ENCODE measurements around the gene GRIK1.

GRIK1 gene

GRCh38 chr21:29909571-29909970 is 30.2 kb downstream of the GRIK1 start:
- no peak for DNase-seq (ENCODE audit: low read depth)

DNA sequence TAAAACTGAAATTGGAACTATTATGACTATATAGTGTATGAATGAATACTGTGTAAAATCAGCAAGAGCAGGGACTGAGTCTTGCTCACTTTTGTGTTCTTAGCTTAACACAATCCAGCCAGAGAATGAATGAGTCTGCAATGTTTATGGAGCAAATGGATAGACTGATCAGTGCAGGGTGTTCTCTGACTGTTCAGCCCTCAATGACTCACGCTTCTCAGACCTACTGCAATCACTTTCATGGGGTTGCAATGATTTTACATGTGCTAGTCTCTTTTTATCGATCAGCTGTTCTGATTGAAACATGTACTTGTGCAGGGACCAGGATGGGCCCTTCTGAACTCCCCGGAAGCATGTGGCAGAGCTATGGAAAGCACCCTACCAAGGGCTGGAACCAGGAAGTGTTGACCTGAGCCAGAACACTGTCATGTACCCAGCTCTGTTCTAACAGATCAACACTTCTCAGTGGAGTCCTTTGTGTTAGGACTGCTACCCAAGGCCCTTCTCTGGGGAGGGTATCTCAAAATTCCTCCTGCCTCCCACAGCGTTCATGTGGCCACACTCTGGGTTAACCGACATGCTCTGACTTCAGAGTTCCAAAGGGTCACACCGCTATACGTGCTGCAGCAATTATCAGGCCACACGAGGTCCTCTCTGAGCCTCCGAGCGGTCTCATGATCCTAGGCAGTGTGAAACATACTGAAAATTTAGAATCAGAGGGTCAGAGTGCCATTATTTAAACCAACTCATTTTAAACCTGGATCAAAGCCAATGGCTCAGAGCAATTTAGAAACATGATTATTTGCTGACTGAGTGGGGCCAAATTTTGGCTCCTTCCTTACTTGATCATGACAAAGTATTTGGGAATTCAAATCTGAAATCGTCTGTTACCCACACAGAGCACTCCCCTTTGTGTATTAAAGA is 35.2 kb downstream of the GRIK1 start:
- DNase-seq (ENCODE audit: low read depth) = no peak

DNA sequence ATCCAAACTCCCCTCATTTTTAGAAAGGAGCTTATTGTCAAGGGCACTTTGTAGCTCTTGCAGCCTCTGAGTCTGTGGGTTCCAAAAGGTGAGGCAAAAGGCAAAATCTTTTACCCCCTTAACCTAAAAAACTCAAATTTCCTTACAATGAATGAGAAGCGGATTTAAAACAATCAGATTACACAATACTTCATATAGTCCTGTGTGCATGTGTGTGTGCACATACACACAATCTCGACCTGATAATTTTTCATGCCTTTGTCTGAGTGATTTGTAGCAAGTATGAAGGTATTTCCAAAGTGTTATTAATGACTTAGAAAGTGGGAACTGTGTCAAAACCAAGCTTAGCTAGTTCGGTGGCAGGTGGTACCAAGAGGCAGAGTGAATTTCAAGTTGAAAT is 42.9 kb downstream of the GRIK1 start:
- no peak for DNase-seq (ENCODE audit: low read depth)

DNA sequence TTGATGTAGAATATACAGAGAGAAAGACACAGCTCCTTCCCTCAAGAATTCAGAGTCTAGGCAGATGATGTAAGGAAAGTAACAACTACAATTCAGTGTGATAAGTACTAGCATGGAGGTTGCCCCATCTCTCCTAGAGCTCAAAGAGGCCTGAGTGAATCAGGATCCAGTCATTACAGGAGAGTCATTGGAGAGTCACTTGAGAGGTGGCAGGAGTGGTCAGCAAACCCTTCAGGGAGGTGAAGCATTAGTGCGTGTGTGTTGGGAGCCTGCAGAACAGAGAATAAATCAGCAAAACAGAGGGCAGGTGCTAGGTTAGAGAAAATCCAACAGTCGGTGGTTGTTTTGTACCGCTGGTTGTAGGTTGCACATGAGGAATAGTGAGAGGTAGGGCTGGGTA is 46.1 kb downstream of the GRIK1 start:
- no peak for DNase-seq (ENCODE audit: low read depth)

GRCh38 chr21:29892379-29892778 is 47.4 kb downstream of the GRIK1 start:
- no peak for DNase-seq (ENCODE audit: low read depth)

DNA sequence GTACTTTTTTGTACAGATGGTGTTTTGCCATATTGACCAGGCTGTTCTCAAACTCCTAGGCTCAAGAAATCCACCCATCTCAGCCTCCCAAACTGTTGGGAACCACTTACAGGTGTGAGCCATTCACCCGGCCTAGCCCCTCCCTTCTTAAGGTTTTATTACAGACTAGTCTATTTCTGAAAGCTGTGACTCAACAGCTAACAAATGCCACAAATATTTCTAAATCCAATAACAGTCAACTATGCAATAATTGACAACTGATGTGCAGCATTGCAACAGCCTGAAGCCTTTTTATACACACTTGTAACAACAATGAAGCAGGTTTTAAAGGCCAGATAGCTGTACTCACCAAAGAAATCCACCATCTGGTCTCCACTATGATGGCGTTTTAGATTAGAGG is 51.4 kb downstream of the GRIK1 start:
- no peak for DNase-seq (ENCODE audit: low read depth)

- no peak for DNase-seq (ENCODE audit: low read depth)
Observed at GRCh38 chr21:29887313-29888009, 52.3 kb downstream of the GRIK1 start.

GRCh38 chr21:29885491-29885890 is 54.3 kb downstream of the GRIK1 start:
- no peak for DNase-seq (ENCODE audit: low read depth)

DNA sequence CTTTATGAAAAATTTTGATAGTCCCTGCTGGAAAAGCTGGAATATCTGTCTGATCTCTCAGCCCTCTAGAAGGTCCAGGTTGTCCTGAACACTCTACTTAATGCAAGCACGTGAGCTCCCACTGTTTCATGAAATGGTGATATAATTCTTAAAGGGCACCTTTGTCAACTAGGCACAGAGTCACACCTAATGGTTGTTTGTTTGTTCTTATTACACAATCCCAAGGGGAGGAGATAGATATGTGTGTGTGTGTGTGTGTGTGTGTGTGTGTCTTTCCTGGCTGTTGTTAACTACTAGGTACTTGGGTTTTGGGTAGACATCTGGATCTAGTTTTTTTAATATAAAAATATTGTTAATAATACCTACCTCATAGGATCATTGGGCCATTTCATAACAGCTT is 63.9 kb downstream of the GRIK1 start:
- DNase-seq (ENCODE audit: low read depth) = no peak

DNA sequence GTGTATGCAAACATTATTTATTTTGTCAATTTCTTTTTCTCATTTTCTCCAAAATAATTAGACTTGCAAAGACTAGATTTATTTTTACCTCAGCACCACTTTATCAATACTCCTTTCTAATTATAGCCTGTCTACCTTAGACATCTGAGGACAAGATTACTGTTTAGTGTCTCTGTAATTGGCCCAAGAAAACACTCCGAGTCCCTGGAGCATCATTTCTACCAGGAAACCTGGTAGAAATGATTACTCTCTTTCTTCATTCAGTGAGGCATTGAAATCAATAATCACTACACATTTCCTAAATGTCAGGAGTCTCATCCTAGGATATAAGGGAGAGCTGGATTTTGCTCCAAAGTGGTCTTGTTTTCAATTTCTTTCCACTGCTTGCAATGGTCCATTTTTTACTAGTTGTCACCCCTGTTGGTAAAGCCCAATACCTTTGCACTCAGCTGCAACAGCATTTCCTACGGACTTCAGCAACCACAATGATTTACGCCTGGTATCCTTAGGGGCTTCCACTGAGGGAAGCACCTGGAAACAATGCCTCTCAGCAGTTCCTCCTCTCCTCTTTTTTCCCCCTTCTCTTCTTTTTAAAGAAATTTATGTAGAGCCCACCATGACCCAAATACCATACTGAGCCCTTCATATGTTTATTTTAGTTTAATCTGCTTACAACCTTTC is 64.6 kb downstream of the GRIK1 start:
- no peak for DNase-seq (ENCODE audit: low read depth)

DNA sequence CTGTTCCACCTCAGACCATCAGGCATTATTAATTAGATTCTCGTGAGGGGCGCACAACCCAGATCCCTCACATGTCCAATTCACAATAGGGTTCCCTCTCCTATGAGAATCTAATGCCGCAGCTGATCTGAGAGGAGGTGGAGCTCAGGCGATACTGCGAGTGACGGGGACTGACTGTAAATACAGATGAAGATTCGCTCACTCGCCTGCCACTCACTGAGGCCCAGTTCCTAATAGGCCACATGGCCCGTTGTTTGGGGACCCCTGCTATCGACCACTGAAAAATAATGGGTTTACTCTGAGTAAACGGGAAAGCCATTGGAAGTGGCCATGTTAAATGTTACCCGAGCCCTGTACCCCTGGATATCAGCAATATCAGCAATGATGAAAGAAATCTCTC is 65.9 kb downstream of the GRIK1 start:
- no peak for DNase-seq (ENCODE audit: low read depth)

GRCh38 chr21:29870814-29871213 is 69.0 kb downstream of the GRIK1 start:
- DNase-seq (ENCODE audit: low read depth) = no peak

- DNase-seq (ENCODE audit: low read depth) = no peak
Observed at GRCh38 chr21:29867796-29868195, 72.0 kb downstream of the GRIK1 start.

DNA sequence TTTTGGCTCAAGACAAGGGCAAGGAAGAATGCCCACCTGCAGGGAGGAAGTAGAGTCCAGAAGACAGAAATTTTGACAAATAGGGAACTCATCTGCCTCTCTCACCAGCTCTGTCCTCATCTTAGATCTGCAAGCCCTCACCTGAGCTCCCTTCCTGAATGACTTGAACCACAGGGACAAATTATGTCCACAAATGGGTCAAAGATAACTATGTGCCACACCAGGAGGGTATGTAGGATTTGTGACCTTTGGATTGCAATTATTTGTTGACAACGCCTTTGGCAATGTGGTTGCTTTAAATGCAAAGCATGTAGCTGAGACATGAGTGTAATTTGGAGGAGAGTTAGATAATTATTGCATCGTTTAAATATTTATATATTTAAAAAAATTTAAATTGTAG is 79.5 kb downstream of the GRIK1 start:
- DNase-seq (ENCODE audit: low read depth) = no peak

GRCh38 chr21:29857150-29857549 is 82.6 kb downstream of the GRIK1 start:
- DNase-seq (ENCODE audit: low read depth) = no peak

- DNase-seq (ENCODE audit: low read depth) = no peak
Observed at GRCh38 chr21:29854795-29855194, 85.0 kb downstream of the GRIK1 start.

DNA sequence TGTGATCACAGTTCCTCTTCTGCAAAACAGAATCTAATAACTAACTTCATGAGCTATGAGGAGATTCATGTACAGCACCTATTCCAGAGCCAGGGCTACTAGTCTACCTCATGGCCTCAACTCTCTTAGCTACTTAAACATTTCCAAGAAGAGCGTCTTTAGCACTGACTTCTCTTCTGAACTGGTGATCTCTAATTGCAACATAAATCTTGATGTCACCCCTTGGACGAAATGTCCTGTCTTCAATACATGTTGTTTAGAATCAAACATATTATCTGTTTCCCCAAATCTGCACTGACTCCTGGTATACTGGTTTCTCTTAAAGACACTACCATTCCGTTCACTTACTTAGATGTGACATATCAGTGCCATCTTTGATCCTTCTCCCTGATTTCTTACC is 88.2 kb downstream of the GRIK1 start:
- no peak for DNase-seq (ENCODE audit: low read depth)

GRCh38 chr21:29849735-29850176 is 90.0 kb downstream of the GRIK1 start:
- peak; percentile 13 for DNase-seq (ENCODE audit: low read depth)

DNA sequence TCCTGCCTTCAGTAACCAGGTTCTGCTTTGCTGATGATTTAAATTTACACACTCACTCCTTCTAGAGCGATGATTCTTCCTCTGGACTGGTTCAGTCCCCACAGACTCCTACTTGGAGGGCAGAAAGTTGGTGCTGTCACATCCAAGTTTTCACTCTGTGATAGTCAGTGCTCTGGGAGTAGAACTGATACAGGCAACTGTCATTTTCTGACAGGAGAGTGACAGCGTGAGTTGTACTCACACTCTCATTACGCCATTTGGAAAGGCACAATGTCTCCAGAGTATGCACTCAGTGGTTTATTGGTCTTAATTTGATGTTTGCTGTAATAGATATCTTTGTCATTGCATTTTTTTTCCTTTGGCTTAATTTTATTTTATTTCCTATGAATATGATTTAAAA is 96.0 kb downstream of the GRIK1 start:
- DNase-seq (ENCODE audit: low read depth) = no peak

- DNase-seq (ENCODE audit: low read depth) = no peak
Observed at GRCh38 chr21:29834617-29835016, 105.2 kb downstream of the GRIK1 start.

- no peak for DNase-seq (ENCODE audit: low read depth)
Observed at GRCh38 chr21:29832217-29832616, 107.6 kb downstream of the GRIK1 start.

- no peak for DNase-seq (ENCODE audit: low read depth)
Observed at GRCh38 chr21:29829564-29830275, 110.1 kb downstream of the GRIK1 start.

Data from T follicular helper cell (primary cell).